NCI-H226 (cell line): ENCODE data around the gene PPM1K.

Experiments used
- DNase-seq: peaks from one replicate; pipeline ENCODE4 v3.0.0-alpha.2; 2015

PPM1K gene

DNA sequence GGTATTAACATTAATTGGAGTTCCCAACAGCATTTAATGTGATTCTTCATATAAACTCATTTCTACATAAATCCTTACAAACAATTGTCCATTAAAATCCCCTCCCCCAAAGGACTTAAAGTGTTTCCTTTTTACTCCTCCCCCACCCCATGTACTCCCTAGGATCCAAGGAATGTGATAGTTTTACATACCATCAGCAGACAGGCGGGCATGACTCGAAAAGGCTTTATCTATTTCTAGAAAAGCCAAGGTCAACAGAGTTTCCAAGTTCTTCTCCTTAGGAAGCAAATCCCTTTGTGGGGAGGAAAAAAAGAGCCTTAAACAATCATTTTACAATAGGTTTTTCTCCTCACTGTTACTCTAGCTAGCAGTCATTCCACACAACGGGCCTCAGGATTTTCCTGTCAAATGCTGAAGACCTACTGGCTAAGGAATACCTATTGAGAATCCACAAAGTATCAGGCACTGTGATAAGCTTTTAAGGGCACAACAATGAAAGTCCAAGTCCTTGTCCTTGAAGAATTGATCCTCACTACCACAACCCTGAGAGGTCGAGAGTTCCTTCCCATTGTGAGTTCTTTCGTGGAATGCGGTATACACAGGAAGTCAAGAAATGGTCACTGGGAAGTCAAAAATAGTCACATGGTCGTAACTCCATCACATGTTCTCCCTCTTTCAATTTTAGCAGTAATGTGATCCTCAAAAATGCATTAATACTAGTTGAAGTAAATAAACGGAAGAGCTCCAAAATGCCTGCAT lies 7.2 kb downstream of the PPM1K start:
- DNase-seq: peak; percentile 22

DNA sequence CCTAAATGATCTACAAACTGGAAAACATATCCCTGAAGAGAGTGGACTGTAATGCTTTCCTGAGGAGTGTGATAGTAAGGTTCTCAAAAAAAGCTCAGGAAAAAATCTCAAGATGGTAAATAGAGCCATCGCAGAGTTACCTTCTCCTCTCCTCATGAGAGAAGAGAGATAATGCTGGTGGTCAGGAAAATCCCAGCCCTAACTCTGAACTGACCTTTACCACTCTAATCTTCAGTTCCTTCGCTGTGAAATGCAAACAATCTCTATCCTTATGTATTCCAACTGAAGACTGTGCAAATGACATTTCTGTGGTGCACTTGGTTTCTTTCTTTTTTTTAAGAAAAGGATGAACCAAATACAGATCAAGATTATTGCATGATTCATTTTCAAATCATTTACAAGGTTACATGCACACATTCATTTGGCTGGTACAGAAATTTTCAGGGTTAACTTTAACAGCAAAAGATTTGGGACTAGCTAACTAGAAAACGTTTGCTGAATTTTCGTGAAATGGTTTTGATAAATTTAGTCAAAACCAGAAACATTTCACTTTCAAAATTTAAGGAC lies 8.3 kb downstream of the PPM1K start:
- no peak for DNase-seq

DNA sequence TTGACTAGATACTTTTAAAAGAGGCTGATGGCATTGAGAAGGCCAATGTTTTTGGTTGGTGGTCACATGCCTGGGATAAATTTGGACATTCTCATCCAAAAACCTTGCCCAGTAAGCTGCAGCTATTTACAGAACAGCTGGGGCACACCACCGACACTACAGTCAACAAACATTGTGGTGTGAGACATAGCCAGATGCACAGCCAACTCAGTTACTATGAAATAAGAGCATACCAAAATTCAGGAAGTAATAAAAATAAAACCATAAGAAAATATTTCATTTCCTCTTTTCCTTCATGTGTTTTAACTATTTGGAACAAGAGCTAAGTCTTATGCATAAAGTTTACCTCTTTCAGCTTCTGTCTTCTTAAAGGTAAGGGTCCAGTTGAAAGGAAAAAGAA lies 8.8 kb downstream of the PPM1K start:
- no peak for DNase-seq

DNA sequence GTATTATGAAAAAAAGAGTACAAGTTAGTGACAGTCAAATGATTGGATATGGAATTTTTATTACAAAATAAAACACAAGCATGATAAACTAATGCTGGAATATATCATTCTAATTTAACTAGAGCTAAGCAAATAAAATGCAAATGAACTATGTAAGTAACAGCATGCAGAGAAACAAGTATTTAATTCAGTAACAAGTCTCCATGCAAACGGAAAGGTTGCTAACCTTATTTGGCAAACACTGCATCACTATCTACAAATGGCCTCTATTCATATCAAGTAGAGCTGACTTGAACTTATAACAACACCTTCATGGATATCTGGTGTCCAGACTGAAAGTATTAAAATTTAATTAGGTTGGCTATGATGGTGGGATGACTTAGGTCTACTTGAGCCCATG lies 15.4 kb downstream of the PPM1K start:
- no peak for DNase-seq

DNA sequence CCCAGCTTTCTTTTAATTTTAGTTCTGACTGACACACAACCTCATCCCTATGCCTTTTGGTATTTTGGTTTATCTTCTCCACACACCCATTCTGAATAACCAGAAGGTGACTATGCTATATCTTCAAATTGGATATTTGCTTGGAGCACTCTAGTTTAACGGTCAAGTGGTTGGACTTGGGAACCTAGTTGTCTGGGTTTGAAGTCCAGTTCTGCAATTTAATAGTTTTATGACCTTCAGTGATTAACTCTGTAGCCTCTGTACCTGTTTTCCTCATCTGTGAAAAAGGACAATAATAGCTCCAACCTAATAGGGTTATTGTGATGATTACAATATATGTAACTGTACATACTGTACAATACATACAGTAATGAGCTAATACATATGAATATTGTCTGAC lies 20.0 kb downstream of the PPM1K start:
- DNase-seq: no peak

DNA sequence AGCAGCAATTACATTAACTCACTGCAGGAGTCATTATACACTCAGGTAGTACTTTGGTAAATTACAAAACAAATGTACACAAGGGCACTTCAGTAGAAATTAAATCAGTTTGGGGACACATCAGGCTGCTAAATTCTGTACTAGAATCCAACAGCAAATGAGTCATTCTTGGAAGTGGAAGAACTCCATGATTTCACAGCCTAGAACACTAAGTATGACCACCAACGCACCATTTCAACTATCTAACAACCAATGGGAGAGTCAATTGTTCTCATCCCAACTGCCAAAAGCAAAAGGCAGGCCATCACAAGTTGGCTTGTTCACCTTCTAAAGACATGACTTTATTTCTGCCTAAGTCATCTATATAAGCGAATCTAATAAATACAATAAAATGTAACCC lies 26.6 kb downstream of the PPM1K start:
- no peak for DNase-seq

DNA sequence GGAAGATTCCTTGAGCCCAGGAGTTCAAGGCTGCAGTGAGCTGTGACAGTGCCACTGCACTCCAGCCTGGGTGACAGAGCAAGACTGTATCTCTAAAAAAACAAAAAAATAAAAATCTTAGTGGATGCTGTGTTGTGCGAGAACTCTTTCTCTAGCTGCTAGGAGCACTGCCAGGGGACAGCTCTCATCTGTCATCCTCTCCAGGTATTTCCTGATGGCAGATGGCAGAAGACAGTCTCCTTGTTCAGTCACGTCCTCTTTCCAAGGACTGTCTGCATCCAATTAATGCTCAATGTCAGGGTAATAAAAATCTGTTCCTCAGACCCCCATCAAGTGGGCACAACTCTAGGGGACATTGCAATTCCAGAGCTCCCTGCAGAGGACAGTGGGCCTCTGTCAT lies 29.2 kb downstream of the PPM1K start:
- no peak for DNase-seq

DNA sequence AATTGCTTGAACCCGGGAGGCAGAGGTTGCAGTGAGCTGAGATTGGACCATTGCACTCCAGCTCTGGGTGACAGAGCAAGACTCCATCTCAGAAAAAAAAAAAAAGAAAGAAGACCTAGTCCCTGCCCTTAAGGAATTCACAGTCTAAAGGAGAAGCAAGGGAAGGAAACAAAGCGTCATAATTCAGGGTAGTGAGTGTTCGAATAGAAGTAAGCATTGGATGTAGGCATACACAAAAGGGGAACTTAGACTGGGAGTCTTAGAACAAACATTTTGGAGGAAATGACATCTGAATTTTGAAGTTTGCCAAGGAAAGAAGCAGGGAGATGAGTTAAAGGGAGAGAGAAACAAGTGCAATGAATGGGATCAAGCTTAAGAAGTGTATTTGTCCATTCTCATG lies 32.4 kb downstream of the PPM1K start:
- DNase-seq: no peak

DNA sequence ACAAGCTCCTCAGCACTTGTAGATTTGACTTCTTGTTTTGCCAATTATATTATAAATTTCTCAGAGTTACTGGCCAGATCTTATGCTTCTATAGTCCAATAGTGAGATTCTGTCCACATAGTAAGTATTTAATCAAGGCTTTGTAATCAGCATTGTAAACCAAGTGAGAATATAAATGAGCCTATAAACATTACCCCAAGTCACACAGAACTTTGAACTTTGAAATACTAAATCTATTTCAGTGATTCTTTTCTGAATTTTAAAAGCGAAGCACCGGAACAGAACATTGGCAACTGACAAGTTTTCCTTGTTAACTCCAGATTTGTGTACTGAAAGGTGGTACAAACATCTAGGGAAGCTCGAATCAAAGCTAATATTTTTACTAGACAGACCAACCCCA lies 37.2 kb downstream of the PPM1K start:
- no peak for DNase-seq

DNA sequence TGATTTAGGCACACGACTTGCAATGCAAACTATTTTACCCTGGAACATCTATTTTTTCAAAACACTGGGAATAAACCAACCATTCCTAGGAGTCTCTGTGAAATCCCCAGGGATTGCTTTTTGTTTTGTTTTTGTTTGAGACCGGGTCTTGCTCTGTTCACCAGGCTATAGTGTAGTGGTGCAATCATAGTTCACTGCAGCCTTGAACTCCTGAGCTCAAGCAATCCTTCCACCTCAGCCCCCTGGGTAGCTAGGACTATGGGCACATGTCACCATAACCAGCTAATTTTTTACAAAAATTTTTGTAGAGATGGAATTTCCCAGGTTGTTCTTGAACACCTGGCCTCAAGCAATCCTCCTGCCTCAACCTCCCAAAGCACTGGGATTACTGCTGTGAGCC lies 37.8 kb downstream of the PPM1K start:
- no peak for DNase-seq

DNA sequence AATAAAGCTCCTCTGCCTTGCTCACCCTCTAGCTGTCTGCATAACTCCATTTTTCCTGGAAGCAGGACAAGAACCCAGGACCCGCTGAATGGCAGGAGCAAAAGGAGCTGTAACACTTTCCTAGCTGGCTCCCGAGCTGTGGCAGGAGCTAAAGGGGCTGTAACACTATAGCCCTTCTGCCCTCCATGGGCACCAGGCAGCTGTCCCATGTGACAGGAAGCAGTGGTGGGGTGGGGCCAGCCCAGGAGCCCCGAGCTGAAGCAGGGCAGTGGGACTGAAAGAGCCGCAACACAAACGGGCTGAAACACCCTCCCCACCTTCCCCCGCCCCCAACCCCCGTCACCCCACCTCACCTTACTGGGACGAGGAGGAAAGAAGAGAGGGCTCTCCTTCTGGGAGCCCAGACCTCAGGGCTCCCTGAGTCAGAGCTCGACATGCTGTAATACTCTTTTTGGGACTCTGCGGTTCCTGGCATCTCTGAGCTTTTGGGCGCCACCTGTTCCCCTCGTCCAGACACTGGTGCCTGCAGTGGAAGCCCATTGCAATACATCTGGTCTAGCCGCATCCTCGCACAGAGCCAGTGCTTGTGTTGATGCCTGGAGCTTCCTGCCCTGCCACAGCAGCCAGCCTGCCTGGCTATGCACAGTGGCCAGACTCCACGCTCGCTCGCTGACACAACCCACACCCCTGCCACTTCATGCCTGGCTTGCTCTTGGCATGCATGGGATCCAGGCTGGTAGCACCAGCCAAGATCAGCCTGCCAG lies 39.4 kb downstream of the PPM1K start:
- DNase-seq: no peak

DNA sequence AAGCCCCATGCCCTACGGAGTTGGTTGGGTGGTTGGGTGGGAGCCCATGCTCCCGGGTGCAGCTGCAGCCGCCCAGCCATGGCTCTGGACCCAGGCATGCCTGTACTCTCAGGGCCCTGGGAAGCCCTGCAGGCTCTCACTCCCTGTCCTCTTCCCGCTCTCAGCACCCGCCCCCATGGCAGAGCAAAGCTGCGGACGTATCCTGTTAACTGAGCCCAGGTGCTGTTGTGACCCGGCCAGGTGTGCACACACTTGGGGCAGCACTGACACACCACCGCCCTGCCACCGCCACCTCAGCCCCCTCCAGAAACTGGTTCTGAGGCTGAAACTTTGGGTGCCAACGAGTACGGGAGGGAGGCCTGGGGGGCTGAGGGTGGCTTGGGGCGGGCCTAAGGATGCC lies 40.3 kb downstream of the PPM1K start:
- no peak for DNase-seq

DNA sequence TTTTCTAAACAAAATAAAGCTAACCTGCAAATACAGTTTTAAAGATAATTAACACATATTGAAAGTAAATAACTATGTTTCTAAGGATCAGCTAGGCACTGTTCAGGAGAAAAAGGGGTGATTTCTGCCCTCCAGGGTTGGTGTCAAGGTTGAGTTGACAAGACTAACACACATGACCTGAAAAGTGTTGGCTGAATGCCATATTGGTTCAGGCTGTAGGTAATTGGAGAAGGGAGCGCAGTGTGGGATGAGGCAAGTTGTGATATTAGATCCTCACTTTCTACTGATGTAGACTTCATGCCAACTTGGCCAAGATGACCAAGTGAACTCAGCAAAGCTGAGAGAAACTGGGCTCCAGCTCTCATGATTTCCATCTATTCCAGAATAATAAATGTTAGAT lies 42.2 kb downstream of the PPM1K start:
- no peak for DNase-seq

DNA sequence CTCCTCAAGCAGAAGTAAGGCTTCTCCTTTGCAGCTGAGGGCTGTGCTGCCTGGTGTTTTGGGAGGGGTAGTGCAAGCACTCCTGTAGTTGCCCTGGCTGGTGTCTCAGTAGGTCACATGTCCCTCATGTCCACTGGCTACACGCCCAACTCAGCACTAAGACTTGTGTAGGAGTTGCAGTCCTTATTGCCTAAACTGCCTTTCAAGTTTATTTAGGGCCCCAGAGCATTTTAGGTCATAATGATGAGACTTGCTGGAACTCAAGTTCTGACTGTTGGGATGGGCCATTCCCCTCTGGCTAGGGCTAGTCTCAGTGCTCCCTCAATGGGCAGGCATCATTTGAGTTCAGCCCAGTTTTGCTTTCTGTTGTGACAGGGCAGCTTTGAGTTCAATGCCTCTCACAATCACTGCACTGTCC lies 44.1 kb downstream of the PPM1K start:
- DNase-seq: no peak

DNA sequence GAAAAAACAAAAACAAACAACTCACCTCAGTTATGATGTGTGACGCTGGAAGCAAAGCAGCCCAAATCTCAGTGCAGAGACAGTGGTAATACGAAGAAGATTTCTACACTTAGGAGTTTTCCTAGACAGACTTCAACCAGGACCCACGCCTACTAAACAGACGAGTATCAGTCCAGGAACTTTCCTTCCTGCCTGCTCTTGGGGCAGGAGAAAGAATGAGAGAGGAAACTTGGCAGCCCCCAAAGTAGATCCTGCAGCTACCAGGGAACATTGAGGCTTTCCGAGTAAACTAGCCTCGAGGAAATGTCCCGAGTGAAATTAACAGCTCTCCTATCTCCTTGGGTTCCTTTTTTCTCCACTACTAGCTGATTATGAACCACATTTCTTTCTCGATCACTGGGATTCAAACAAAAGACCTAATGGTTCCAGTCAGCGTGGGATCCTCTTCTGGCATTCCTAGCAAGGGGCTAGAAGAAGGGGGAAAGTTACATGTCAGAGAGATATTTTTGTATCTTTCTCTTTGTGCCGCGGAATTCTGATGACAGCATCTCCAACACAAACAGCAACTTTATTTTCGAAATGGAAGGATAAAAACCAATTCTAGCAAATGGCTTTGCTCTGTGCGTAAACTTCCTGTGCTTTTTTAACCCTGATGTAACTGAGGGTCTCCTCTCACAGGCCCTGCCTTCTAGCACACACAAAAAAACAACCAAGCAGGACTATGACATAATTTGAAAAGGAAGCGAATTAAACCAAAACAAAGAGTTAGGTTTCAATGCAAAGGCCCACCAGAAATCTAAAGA lies 53.2 kb downstream of the PPM1K start:
- no peak for DNase-seq

DNA sequence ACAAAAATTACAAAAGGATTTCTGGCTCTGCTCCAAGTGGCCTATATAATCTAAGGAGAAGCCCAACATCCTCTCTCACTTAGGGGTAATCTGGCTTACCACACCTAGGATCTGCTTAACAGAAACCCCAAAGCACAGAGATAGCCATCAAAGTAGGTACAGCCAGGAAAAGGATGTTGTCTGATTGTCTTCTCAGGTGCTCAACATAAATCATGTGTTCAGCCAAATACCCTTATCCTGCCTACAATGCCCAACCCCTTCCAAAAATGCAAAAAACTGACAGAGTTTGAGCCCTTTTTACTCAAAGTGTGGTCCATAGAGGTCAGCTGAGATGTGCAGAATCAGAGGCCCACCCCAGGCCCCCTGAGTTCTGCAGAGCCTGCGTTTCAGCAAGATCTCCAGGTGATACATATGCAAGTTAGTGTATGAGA lies 53.9 kb downstream of the PPM1K start:
- no peak for DNase-seq

DNA sequence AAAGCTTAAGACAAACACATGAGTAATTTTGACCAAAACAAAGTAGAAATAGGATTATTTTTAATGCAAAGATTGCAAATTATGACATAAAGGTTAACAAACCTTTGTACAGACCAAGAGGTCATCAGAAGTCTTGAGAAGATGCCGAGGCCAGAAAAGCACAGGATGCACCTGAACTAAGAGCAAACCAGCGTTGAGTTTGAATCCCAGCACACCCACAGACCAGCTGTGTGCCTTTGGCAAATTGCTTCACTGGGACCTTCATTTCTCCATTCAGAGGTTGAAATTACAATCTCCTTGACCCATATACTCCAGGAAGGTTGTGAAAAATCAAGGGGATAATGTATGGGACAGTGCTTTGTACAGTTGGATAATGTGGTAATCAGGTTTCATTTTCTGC lies 56.6 kb downstream of the PPM1K start:
- no peak for DNase-seq

DNA sequence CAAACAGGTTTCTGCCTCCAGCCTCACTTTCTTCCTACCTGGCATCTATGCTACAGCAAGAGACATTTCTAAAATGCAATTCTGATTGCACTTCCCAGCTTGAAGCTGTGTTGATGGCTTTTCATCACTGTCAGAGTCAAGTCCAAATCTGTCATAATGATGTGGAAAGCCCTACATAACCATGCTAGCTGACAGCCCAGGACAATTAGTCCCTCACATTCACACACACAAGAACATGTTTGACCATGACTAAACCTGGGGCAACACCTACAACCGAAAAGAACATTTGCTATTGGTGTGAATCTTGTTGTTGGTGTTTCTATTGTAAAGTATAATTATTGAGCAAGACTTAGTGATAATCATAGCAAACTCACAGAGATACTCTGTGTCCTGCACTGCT lies 58.2 kb downstream of the PPM1K start:
- no peak for DNase-seq

DNA sequence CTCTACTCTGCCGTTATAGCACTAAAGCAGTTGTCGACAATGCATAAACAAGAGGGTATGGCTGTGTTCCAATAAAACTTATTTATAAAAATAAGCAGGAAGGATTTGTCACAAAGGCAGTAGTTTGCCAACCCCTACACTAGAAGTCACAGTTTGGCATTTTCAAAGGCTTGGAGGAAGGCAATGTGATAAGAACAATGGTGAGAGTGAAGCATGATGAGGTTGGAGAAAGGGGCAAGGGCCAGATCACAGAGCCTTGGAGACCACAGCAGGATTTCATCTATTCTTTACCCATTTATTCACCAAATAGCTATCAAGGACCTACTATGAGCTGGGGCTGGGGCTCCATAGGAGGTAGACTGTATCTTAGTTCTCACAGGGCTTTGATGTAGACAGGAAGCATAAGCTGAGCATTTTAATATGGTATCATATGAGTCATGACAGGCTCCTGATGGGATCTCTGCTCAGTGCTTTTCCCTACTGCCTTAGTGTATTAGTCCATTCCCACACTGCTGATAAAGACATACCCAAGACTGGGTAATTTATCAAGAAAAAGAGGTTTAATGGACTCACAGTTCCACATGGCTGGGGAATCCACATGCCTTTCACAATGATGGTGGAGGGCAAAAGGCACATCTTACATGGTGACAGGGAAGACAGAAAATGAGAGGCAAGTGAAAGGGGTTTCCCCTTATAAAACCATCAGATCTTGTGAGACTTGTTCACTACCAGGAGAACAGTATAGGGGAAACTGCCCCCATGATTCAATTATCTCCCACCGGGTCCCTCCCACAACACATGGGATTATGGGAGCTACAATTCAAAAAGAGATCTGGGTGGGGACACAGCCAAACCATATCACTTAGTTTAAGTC lies 58.9 kb downstream of the PPM1K start:
- DNase-seq: peak; percentile 62

DNA sequence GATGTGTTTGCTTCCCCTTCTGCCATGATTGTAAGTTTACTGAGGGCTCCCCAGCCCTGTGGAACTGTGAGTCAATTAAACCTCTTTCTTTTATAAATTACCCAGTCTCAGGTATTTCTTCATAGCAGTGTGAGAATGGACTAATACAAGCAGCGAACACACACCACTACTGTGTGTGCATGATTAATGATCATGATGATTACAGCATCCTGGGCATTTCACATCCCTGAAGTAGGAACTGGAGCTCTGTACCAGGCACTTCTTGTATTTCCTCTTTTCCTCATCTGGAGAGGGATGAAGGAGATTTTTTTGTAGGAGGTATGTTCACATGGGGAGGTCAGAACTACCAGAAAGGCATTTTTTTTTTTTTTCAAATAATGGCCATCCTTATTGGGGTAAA lies 60.8 kb downstream of the PPM1K start:
- DNase-seq: peak; percentile 20

DNA sequence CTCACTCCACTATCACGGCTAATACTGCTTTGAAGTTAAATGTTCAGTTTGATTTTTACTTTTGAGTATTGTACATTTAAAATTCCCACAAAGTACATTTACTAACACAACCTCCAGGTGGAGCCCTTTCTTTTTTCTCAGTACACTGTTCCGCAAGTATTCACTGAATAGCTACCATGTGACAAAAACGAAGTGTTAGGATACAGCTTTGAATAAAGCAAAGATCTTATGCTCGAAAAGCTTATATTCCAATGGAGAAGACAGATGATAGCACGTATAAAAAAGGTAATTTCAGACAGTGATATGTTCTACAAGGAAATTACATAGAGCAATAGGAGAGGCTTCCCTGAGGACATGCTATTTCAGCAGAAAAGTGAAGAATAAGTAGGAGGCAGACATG lies 65.3 kb downstream of the PPM1K start:
- no peak for DNase-seq

DNA sequence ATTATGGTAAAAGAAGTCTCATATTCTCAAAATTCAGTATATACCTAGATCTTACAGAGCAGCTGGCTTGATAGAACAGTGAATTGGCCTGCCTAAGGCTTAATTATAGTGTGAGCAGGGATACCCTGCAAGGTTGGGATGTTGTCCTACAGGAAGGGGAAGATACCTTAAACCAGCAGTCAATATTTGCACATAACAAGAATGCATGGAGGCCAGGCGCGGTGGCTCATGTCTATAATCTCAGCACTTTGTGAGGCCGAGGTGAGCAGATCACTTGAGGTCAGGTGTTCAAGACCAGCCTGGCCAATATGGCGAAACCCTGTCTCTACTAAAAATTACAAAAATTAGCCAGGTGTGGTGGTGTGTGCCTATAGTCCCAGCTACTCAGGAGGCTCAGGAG lies 67.2 kb downstream of the PPM1K start:
- DNase-seq: no peak
